OCI-LY1 (cell line): Measurements from ENCODE around the gene AK4.

Experiments used
- EZH2 ChIP-seq: fragments of 200-600 bp; sonication (generic), shearing (Covaris generic); IDR thresholded peaks from 2 replicates; pipeline ENCODE4 v1.8.0; 2017; ENCODE audit warnings: borderline replicate concordance, mixed run types, mild to moderate bottlenecking, antibody characterized with exemption, low read length, moderate library complexity, mixed read lengths
- TF ChIP-seq, protein P1 (sequence below): fragments of 200-600 bp; sonication (generic), shearing (Covaris generic); IDR thresholded peaks from 2 replicates; pipeline ENCODE4 v1.5.1; 2017; ENCODE audit warnings: mild to moderate bottlenecking, antibody characterized with exemption, low read length, moderate library complexity, mixed read lengths

DNA sequence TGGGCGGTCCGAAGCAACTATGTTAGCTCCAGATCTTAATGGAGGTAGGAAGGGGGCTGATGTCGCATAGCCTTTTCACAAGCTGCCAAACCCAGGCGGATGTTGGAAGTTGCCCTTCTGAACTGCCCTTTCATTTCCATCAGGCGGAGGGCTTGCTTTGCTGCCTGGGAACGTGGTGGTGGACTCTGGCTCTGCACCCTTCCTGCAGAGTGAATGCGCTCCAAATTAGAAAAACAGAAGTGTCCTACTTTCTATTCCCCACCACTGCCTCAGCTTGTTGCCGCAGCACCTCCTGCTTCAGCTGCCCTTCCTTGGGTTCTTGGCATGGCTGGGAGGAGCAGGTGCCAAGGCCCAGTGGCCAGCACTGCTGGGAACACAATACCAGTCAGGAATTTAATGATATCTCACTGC, 60.6 kb downstream of the AK4 start:
- TF ChIP-seq EZH2, result no peak
- TF ChIP-seq, protein P1, sequence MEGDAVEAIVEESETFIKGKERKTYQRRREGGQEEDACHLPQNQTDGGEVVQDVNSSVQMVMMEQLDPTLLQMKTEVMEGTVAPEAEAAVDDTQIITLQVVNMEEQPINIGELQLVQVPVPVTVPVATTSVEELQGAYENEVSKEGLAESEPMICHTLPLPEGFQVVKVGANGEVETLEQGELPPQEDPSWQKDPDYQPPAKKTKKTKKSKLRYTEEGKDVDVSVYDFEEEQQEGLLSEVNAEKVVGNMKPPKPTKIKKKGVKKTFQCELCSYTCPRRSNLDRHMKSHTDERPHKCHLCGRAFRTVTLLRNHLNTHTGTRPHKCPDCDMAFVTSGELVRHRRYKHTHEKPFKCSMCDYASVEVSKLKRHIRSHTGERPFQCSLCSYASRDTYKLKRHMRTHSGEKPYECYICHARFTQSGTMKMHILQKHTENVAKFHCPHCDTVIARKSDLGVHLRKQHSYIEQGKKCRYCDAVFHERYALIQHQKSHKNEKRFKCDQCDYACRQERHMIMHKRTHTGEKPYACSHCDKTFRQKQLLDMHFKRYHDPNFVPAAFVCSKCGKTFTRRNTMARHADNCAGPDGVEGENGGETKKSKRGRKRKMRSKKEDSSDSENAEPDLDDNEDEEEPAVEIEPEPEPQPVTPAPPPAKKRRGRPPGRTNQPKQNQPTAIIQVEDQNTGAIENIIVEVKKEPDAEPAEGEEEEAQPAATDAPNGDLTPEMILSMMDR, result no peak
